CD4-positive, alpha-beta T cell (primary cell): ENCODE measurements around the gene OR2T29. TPM values are rescaled to one million over a fixed set of nuclear protein-coding genes. Genes with fewer than 3 reads are reported as not detected.
"Not testable (repeated sequence)": the region's sequence is repeated elsewhere in the genome, so short reads cannot be mapped to it uniquely, and the experiment has no call there.

Source experiments
- ATAC-seq: fragments of 200-7000 bp; cut with Tn5 transposase; one replicate; pipeline ENCODE4 v1.10.0; 2022; ENCODE audit warnings: mild to moderate bottlenecking; ENCODE audit not compliant: poor library complexity
- CTCF ChIA-PET: fragments of 350-600 bp; sonication (Branson Sonifier 250); formaldehyde crosslinking; loops from one replicate; lab custom pipeline; 2021; ENCODE audit warnings: antibody characterized with exemption, inconsistent platforms; lab: Charles Lee
- POLR2A ChIA-PET: fragments of 350-600 bp; sonication (Branson Sonifier 250); formaldehyde crosslinking; loops from one replicate; lab custom pipeline; 2021; ENCODE audit warnings: antibody characterized with exemption, inconsistent platforms; lab: Charles Lee
- DNase-seq, 14 experiments: peaks; one replicate each; pipeline ENCODE4 v3.0.0-alpha.2; 2013 to 2020; ENCODE audit warnings: mixed read lengths in 2 of 14
- H3K27ac ChIP-seq, 2 donors: one replicate each; pipeline versions ENCODE4 v1.5.1 to v1.7.0; 2013; ENCODE audit warnings: low read length in 2 of 2, low read depth in 1 of 2, mild to moderate bottlenecking in 1 of 2
- H3K27me3 ChIP-seq, 2 experiments: 1 replicate in 1 of 2; 2 replicates in 1 of 2; pipeline versions ENCODE4 v1.6.1 to v1.7.0; 2013; ENCODE audit warnings: low read length in 2 of 2, control low read depth in 1 of 2, mild to moderate bottlenecking in 1 of 2, moderate library complexity in 1 of 2; ENCODE audit not compliant: insufficient read depth in 2 of 2, control insufficient read depth in 1 of 2
- H3K36me3 ChIP-seq: one replicate; pipeline ENCODE4 v1.6.1; 2013; ENCODE audit warnings: low read length, control low read depth; ENCODE audit not compliant: insufficient read depth
- H3K4me1 ChIP-seq: one replicate; pipeline ENCODE4 v1.6.1; 2013; ENCODE audit warnings: low read length, control low read depth; ENCODE audit not compliant: insufficient read depth
- H3K4me3 ChIP-seq: one replicate; pipeline ENCODE4 v1.5.1; 2013; ENCODE audit warnings: mild to moderate bottlenecking, low read length, moderate library complexity
- H3K9me3 ChIP-seq, 2 experiments: 1 replicate in 1 of 2; 2 replicates in 1 of 2; pipeline versions ENCODE4 v1.6.1 to v1.7.0; 2013; ENCODE audit warnings: low read length in 2 of 2, mild to moderate bottlenecking in 2 of 2, control low read depth in 1 of 2, moderate library complexity in 1 of 2; ENCODE audit not compliant: control insufficient read depth in 1 of 2, insufficient read depth in 1 of 2
- H3K27ac Mint-ChIP-seq: one replicate; pipeline ENCODE4 v1.8.0; 2020; ENCODE audit warnings: mixed read lengths
- H3K27me3 Mint-ChIP-seq: one replicate; pipeline ENCODE4 v1.8.0; 2021; ENCODE audit warnings: mixed read lengths
- H3K36me3 Mint-ChIP-seq: one replicate; pipeline ENCODE4 v1.8.0; 2021; ENCODE audit warnings: low read depth, mixed read lengths
- H3K4me1 Mint-ChIP-seq: one replicate; pipeline ENCODE4 v1.8.0; 2021; ENCODE audit warnings: low read depth, mixed read lengths
- H3K4me3 Mint-ChIP-seq: one replicate; pipeline ENCODE4 v1.8.0; 2020; ENCODE audit warnings: mild to moderate bottlenecking, mixed read lengths
- H3K9me3 Mint-ChIP-seq: one replicate; pipeline ENCODE4 v1.8.0; 2020; ENCODE audit warnings: mixed read lengths
- intact Hi-C, 2 experiments: fragments of 100-400 bp; cut with DNase I in 1 of 2; cut with micrococcal nuclease in 1 of 2; formaldehyde crosslinking; loops; one replicate each; pipeline versions ENCODE4 v1.15.1 to v1.9.0; 2023 to 2025; cut with DNase I, micrococcal nuclease
- total RNA-seq, 174 experiments: library from RNA in 2 of 174; stranded (reverse) in 2 of 174; gene quantifications; one replicate each; pipeline ENCODE4 v1.2.3 and lab custom pipeline; 2021 to 2026

Gene OR2T29
- total RNA-seq, 2 experiments from 2014 or later: not detected

GRCh38 chr1:248569049-248569448 is 6.5 kb upstream of the OR2T29 start:
- H3K36me3 ChIP-seq, H3K9me3 ChIP-seq, H3K9me3 Mint-ChIP-seq, H3K27me3 Mint-ChIP-seq, CTCF ChIA-PET, H3K27ac Mint-ChIP-seq, H3K36me3 Mint-ChIP-seq, H3K4me3 Mint-ChIP-seq, H3K27me3 ChIP-seq, H3K4me1 ChIP-seq, H3K4me3 ChIP-seq, POLR2A ChIA-PET, DNase-seq, ATAC-seq, intact Hi-C loops, H3K27ac ChIP-seq: not testable (repeated sequence)
- H3K4me1 Mint-ChIP-seq: peaks cover 19% of the 10 kb centered on the region

DNA sequence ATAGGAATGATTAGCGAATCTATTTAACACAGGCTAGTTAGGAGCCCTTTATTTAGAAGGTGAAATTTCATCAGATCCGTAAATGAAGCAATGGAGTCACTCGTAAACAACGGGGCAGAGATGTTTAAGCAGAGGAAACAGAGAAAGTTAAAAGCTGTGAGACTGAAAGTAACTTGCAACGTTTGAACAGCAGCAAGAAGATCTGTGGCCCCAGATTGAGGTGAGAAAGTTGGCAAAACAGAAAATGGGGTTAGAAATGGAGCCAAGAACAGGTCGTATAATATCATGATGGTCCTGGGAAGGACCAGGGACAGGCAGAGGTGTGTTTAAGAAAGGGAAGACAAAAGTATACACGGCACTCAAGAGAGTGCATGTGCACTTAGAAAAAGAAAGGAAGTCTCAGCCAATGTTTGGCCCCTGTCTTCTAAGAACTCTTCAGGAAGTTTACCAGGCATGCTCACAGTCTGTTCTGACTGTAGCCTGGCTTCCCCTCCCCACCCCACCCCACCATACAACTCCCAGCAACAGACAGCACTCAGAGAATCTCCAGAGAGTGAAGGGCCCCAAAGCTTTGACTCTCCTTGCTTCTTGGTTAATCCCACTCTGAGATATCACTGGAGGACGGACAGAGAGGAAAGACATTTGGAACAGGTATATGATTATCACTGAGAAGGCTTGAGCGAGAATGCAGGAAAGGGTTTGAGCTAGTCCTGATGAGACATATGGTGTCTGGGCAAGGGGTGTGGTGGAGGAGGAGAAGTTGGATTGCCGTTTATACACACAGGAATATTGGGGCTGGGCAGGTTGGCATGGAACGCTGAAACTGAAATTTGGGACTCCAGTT is 3.2 kb upstream of the OR2T29 start:
- H3K4me1 ChIP-seq, intact Hi-C loops, H3K27me3 ChIP-seq, H3K36me3 ChIP-seq, CTCF ChIA-PET, H3K36me3 Mint-ChIP-seq, H3K9me3 ChIP-seq, H3K27me3 Mint-ChIP-seq, H3K9me3 Mint-ChIP-seq: not testable (repeated sequence)
- peaks cover 16% of the 10 kb centered on the region for H3K4me1 Mint-ChIP-seq
- ATAC-seq (peak; percentile 86), DNase-seq (peak in 6 of 14 experiments; percentile 1 to 56 (median 15))
- H3K27ac Mint-ChIP-seq: peak overlapping the region; percentile 85
- H3K27ac ChIP-seq: peak overlapping the region in 1 of 2 donors; percentile 15
- POLR2A ChIA-PET: interaction anchor here (0.9 kb wide), 1 partner anchor 84 kb away, joined by 4 read pairs; no protein-coding TSS in a partner anchor
- peak overlapping the region; percentile 40 for H3K4me3 ChIP-seq
- peak overlapping the region; percentile 84 for H3K4me3 Mint-ChIP-seq

- H3K36me3 ChIP-seq, CTCF ChIA-PET, POLR2A ChIA-PET, H3K9me3 Mint-ChIP-seq, H3K27ac Mint-ChIP-seq, H3K36me3 Mint-ChIP-seq, H3K27ac ChIP-seq, H3K4me1 Mint-ChIP-seq, ATAC-seq, H3K4me1 ChIP-seq, H3K9me3 ChIP-seq, H3K27me3 Mint-ChIP-seq, H3K27me3 ChIP-seq, H3K4me3 Mint-ChIP-seq, intact Hi-C loops, H3K4me3 ChIP-seq, DNase-seq: not testable (repeated sequence)
Measured at GRCh38 chr1:248551027-248551426, 11.5 kb downstream of the OR2T29 start.

GRCh38 chr1:248547383-248547782 is 15.2 kb downstream of the OR2T29 start:
- H3K27me3 Mint-ChIP-seq, ATAC-seq, intact Hi-C loops, H3K36me3 ChIP-seq, DNase-seq, H3K27me3 ChIP-seq, H3K4me1 ChIP-seq, H3K4me3 ChIP-seq, H3K27ac Mint-ChIP-seq, H3K4me1 Mint-ChIP-seq, H3K4me3 Mint-ChIP-seq, CTCF ChIA-PET, POLR2A ChIA-PET, H3K9me3 ChIP-seq, H3K36me3 Mint-ChIP-seq, H3K27ac ChIP-seq, H3K9me3 Mint-ChIP-seq: not testable (repeated sequence)

DNA sequence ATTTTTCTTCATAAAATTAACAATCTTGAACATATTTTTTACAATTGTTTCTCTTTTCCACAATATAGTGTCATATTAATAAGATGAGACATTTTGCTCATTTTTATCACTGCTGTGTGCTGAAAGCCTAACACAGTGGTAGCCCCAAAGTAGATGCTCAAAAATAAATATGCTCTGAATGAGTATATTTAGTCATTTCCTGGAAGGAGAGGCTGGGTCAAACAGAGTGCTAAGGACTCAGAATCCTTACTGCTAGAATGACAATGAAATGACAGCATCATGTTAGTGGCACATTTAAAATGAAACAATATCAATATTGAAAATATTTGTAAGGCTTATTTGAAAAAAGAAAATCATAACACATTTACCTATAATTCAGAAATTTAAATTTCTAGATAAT is 25.1 kb downstream of the OR2T29 start:
- ATAC-seq: not testable (repeated sequence)

More for the DNA sequence above, 25.1 kb downstream of the OR2T29 start:
- POLR2A ChIA-PET, H3K27me3 Mint-ChIP-seq, H3K4me3 ChIP-seq, H3K4me1 Mint-ChIP-seq, H3K9me3 ChIP-seq, intact Hi-C loops, H3K36me3 ChIP-seq, H3K4me1 ChIP-seq, H3K4me3 Mint-ChIP-seq, H3K27ac Mint-ChIP-seq, DNase-seq, H3K9me3 Mint-ChIP-seq, CTCF ChIA-PET, H3K27ac ChIP-seq, H3K36me3 Mint-ChIP-seq, H3K27me3 ChIP-seq: not testable (repeated sequence)
